T-helper 1 cell treated with Interleukin-12 subunit alpha and Interleukin-12 subunit beta and Interleukin-4 antibody, amounts not matched to agents 30 μg/mL and 1 μg/mL, for 36 hours (primary cell): ENCODE data around the gene MAF.
A peak's percentile ranks its signal among the peaks of the same experiment; 100 is the strongest.

Source experiments
- H3K27ac Mint-ChIP-seq: one replicate; pipeline ENCODE4 v1.8.0; 2021; ENCODE audit warnings: mild to moderate bottlenecking, mixed read lengths
- H3K27me3 Mint-ChIP-seq: one replicate; pipeline ENCODE4 v1.8.0; 2021; ENCODE audit warnings: low read depth, mixed read lengths
- H3K36me3 Mint-ChIP-seq: one replicate; pipeline ENCODE4 v1.8.0; 2021; ENCODE audit warnings: low read depth, mixed read lengths
- H3K4me1 Mint-ChIP-seq: one replicate; pipeline ENCODE4 v1.8.0; 2021; ENCODE audit warnings: low read depth, mixed read lengths
- H3K4me3 Mint-ChIP-seq: one replicate; pipeline ENCODE4 v1.8.0; 2021; ENCODE audit warnings: mild to moderate bottlenecking, moderate library complexity, mixed read lengths
- H3K9me3 Mint-ChIP-seq: one replicate; pipeline ENCODE4 v1.8.0; 2021; ENCODE audit warnings: mixed read lengths

Gene MAF

GRCh38 chr16:79627092-79627491 is 26.6 kb upstream of the MAF start:
- Mint-ChIP-seq H3K4me1 (peaks cover 60% of the 10 kb centered on the region), H3K27ac (no peak overlapping the region), H3K4me3 (no peak overlapping the region), H3K36me3 (peaks cover 18% of the 10 kb centered on the region), H3K27me3 (peaks cover 21% of the 10 kb centered on the region), H3K9me3 (peaks cover 3% of the 10 kb centered on the region)

- Mint-ChIP-seq H3K4me3 (no peak overlapping the region), H3K9me3 (peaks cover 10% of the 10 kb centered on the region), H3K27me3 (peaks cover 28% of the 10 kb centered on the region), H3K36me3 (peaks cover 20% of the 10 kb centered on the region), H3K27ac (no peak overlapping the region), H3K4me1 (peaks cover 53% of the 10 kb centered on the region)
These were observed 25.2 kb upstream of the MAF start for GRCh38 chr16:79625738-79626137.

DNA sequence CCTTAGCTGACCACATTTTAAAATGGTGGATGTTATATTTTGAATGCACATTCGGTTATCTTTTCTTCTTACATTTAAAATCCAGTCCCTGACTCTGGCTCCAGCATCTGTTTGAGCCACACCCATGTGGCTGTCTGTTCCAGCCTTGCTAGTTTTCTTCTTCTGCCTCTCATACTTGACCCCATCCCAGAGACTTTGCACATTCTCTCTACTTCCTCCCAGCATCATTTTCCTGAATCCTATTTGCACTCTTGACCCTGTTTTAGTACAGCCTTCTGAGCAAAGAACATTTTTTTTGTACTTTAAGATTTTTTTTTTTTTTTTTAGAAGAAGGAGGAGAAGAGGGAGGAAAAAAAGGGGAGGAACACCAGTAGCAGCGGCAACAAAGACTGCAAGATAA is 23.3 kb upstream of the MAF start:
- no peak overlapping the region for H3K27ac Mint-ChIP-seq
- peaks cover 14% of the 10 kb centered on the region for H3K9me3 Mint-ChIP-seq
- peaks cover 53% of the 10 kb centered on the region for H3K4me1 Mint-ChIP-seq
- no peak overlapping the region for H3K4me3 Mint-ChIP-seq
- H3K27me3 Mint-ChIP-seq = peaks cover 28% of the 10 kb centered on the region
- peaks cover 20% of the 10 kb centered on the region for H3K36me3 Mint-ChIP-seq

GRCh38 chr16:79623062-79623461 is 22.5 kb upstream of the MAF start:
- Mint-ChIP-seq H3K4me3 (no peak overlapping the region), H3K27me3 (peaks cover 28% of the 10 kb centered on the region), H3K27ac (no peak overlapping the region), H3K36me3 (peaks cover 13% of the 10 kb centered on the region), H3K9me3 (peaks cover 12% of the 10 kb centered on the region), H3K4me1 (peaks cover 53% of the 10 kb centered on the region)

DNA sequence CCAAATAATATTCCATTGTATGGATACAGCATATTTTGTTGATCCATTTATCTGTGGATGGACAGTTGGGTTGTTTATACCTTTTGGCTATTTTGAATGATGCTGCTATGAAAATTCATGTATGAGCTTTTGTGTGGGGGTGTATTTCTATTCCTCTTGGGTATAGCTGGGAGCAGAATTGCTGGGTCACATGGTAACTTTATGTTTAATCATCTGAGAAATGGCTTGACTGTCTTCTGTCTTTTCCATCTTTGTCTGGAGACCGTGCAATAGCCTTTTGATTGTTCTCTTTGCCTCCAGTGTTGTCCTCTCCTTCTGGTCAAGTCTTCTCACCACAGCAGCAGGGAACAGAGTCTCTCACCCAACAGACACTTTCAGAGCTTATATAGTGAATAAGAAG is 20.5 kb upstream of the MAF start:
- H3K4me1 Mint-ChIP-seq = peaks cover 58% of the 10 kb centered on the region
- H3K9me3 Mint-ChIP-seq = peaks cover 12% of the 10 kb centered on the region
- peaks cover 28% of the 10 kb centered on the region for H3K27me3 Mint-ChIP-seq
- no peak overlapping the region for H3K4me3 Mint-ChIP-seq
- peaks cover 15% of the 10 kb centered on the region for H3K36me3 Mint-ChIP-seq
- H3K27ac Mint-ChIP-seq = no peak overlapping the region

DNA sequence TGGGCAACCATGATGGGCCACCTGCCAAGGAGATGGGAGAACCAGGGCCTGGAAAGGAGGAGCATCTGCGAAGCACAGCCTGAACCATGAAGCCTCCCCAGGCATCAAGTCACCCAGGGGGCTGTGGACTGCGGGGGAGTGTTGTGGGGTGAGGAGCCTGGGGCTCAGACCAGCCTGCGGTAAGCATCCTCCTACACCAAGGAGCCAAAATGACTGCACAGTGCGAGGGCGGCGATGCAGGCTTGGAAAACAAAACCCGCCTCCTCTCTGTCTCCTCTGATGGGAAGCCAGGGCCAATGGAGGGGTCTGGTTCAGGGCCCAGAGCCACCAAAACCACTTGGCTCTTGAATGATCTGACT is 18.1 kb upstream of the MAF start:
- H3K27ac Mint-ChIP-seq = peak overlapping the region; percentile 92

GRCh38 chr16:79618041-79618691 is 17.6 kb upstream of the MAF start:
- Mint-ChIP-seq H3K9me3 (peaks cover 12% of the 10 kb centered on the region), H3K4me3 (peak overlapping the region; percentile 65), H3K36me3 (peaks cover 10% of the 10 kb centered on the region), H3K4me1 (peaks cover 59% of the 10 kb centered on the region), H3K27me3 (peaks cover 14% of the 10 kb centered on the region), H3K27ac (peak overlapping the region; percentile 92)

More for the DNA sequence above, 18.1 kb upstream of the MAF start:
- Mint-ChIP-seq H3K4me1 (peaks cover 63% of the 10 kb centered on the region), H3K27me3 (peaks cover 19% of the 10 kb centered on the region), H3K36me3 (peaks cover 10% of the 10 kb centered on the region), H3K4me3 (peak overlapping the region; percentile 65), H3K9me3 (peaks cover 12% of the 10 kb centered on the region)

- H3K27me3 Mint-ChIP-seq = no peaks in the 10 kb centered on the region
- peaks cover 38% of the 10 kb centered on the region for H3K4me1 Mint-ChIP-seq
- no peaks in the 10 kb centered on the region for H3K9me3 Mint-ChIP-seq
- H3K27ac Mint-ChIP-seq = no peak overlapping the region
- H3K4me3 Mint-ChIP-seq = no peak overlapping the region
- peaks cover 3% of the 10 kb centered on the region for H3K36me3 Mint-ChIP-seq
These were observed 12.5 kb upstream of the MAF start for GRCh38 chr16:79613009-79613408.

DNA sequence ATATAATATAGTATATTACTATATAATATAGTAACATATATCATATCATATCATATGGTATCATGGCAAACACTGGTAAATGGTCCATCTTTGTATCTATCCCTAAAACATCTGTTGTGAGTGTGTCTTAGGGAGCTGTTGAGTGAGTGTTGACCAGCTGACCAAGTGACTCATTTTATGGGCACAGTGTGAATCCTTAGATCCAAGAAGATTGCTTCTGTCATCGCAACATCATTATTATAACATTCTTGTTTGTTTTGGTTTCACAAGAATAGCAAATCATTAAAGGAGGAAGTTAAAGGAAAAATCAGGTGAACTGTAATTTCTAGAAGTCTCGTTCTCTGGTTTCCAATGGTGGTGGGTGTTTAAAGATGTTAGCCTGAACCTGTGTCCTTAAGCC is 11.7 kb upstream of the MAF start:
- no peak overlapping the region for H3K27ac Mint-ChIP-seq
- peaks cover 6% of the 10 kb centered on the region for H3K27me3 Mint-ChIP-seq
- H3K4me1 Mint-ChIP-seq = peaks cover 36% of the 10 kb centered on the region
- no peak overlapping the region for H3K4me3 Mint-ChIP-seq
- peaks cover 2% of the 10 kb centered on the region for H3K36me3 Mint-ChIP-seq
- no peaks in the 10 kb centered on the region for H3K9me3 Mint-ChIP-seq

GRCh38 chr16:79610771-79611170 is 10.2 kb upstream of the MAF start:
- peaks cover 2% of the 10 kb centered on the region for H3K36me3 Mint-ChIP-seq
- peaks cover 31% of the 10 kb centered on the region for H3K4me1 Mint-ChIP-seq
- H3K27me3 Mint-ChIP-seq = peaks cover 6% of the 10 kb centered on the region

GRCh38 chr16:79609861-79610260 is 9.3 kb upstream of the MAF start:
- peaks cover 6% of the 10 kb centered on the region for H3K27me3 Mint-ChIP-seq
- peaks cover 2% of the 10 kb centered on the region for H3K36me3 Mint-ChIP-seq
- no peak overlapping the region for H3K4me3 Mint-ChIP-seq
- no peak overlapping the region for H3K27ac Mint-ChIP-seq
- peaks cover 30% of the 10 kb centered on the region for H3K4me1 Mint-ChIP-seq
- H3K9me3 Mint-ChIP-seq = no peaks in the 10 kb centered on the region

More at GRCh38 chr16:79610771-79611170, 10.2 kb upstream of the MAF start:
- no peak overlapping the region for H3K4me3 Mint-ChIP-seq
- H3K9me3 Mint-ChIP-seq = no peaks in the 10 kb centered on the region
- H3K27ac Mint-ChIP-seq = no peak overlapping the region

GRCh38 chr16:79608976-79609375 is 8.4 kb upstream of the MAF start:
- Mint-ChIP-seq H3K27ac (no peak overlapping the region), H3K27me3 (peaks cover 8% of the 10 kb centered on the region), H3K4me1 (peaks cover 25% of the 10 kb centered on the region), H3K4me3 (no peak overlapping the region), H3K36me3 (peaks cover 2% of the 10 kb centered on the region), H3K9me3 (no peaks in the 10 kb centered on the region)

- H3K36me3 Mint-ChIP-seq = peaks cover 2% of the 10 kb centered on the region
- no peaks in the 10 kb centered on the region for H3K9me3 Mint-ChIP-seq
- peaks cover 10% of the 10 kb centered on the region for H3K27me3 Mint-ChIP-seq
- H3K27ac Mint-ChIP-seq = no peak overlapping the region
- H3K4me1 Mint-ChIP-seq = peaks cover 32% of the 10 kb centered on the region
- no peak overlapping the region for H3K4me3 Mint-ChIP-seq
These were observed 7.0 kb upstream of the MAF start for GRCh38 chr16:79607587-79607986.

DNA sequence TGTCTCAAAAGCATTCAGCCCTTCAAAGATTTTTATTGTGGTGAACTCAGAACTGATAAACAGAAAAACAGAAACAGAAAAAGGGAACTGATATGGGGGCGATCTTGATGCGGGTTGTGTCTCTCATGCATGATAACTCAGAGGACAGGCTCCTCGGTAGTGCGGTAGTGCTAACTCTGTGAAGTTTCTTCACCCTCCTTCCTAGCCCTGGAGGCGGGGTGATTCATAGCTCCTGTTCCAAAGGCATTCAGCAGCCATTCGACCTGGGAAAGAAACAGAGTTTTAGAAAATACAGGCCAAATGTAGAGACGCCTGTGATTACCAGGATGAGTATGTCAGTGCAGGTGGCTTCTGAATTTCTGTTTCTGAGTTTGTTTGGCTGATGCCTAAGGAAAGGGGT is 5.5 kb upstream of the MAF start:
- H3K36me3 Mint-ChIP-seq = peaks cover 2% of the 10 kb centered on the region
- no peak overlapping the region for H3K27ac Mint-ChIP-seq
- H3K9me3 Mint-ChIP-seq = no peaks in the 10 kb centered on the region
- H3K4me1 Mint-ChIP-seq = peaks cover 37% of the 10 kb centered on the region
- H3K4me3 Mint-ChIP-seq = peak overlapping the region; percentile 40
- H3K27me3 Mint-ChIP-seq = peaks cover 13% of the 10 kb centered on the region

DNA sequence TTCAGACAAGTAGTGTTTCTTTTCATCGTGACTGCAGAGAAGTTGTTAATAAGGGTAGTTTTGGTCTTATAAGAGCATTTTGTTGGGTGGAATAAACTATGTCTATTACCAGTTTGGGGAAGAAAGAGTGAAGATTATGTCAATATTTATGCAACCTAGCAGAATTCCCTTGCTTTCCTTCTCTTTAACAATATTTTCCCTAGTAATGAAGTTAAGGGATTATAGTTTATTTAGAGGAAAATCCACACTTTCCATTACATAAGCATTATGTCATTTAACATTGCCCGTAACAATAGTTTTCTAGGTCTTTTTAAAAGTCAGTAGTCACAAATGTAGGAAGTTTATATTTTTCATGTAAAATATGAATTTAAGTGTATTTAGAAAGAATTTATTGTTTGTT is 2.5 kb upstream of the MAF start:
- peaks cover 13% of the 10 kb centered on the region for H3K36me3 Mint-ChIP-seq
- peaks cover 13% of the 10 kb centered on the region for H3K27me3 Mint-ChIP-seq
- H3K27ac Mint-ChIP-seq = peak overlapping the region; percentile 92
- peak overlapping the region; percentile 93 for H3K4me3 Mint-ChIP-seq
- H3K9me3 Mint-ChIP-seq = no peaks in the 10 kb centered on the region
- peaks cover 37% of the 10 kb centered on the region for H3K4me1 Mint-ChIP-seq

- Mint-ChIP-seq H3K27me3 (peaks cover 9% of the 10 kb centered on the region), H3K9me3 (no peaks in the 10 kb centered on the region), H3K27ac (peak overlapping the region; percentile 92), H3K4me1 (peaks cover 40% of the 10 kb centered on the region), H3K36me3 (peaks cover 12% of the 10 kb centered on the region), H3K4me3 (peak overlapping the region; percentile 93)
These were observed 2.1 kb upstream of the MAF start for GRCh38 chr16:79602628-79603014.
